ENCODE data around the gene AKAP6. TPM values are rescaled to one million over a fixed set of nuclear protein-coding genes. Genes with fewer than 3 reads are reported as not detected.

AKAP6 gene
- total and polyA plus RNA-seq, 4 donors: 0.42 to 3.2 (median 1.7) TPM

DNA sequence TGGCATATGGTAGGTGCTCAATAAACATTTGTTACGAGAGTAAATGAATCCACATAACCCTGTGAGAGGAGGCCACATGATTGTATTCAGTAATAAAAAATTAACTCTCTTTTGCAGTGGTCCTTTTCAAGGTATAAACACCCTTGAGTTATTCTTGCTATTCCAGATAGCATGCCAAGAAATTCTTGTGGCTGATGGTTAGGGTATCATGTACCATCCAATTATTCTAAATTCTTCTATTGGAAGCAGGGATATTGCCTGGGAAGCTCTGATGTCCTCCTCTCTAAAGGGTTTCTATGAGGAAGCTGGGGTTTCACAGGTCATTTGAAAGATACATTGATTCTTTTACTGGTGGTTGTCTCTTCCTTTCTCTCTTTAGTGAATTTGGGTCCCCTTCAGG, 10.1 kb downstream of the AKAP6 start:
- WGBS: 92% methylated on average over 1 of the region's 1 CpG

More for the DNA sequence above, 10.1 kb downstream of the AKAP6 start:
- H3K36me3 ChIP-seq (ENCODE audit: control insufficient read depth in 4 of 4, insufficient read depth in 3 of 4, low read depth in 1 of 4, low read length in 3 of 4): no peaks in the 10 kb centered on the region
- H3K9ac ChIP-seq (ENCODE audit: low read depth in 1 of 2, low read length in 2 of 2): no peak overlapping the region
- no peaks in the 10 kb centered on the region for H3K27me3 ChIP-seq (ENCODE audit: control insufficient read depth in 4 of 4, insufficient read depth in 4 of 4, low read length in 3 of 4)
- H3K9me3 ChIP-seq (ENCODE audit: control insufficient read depth in 4 of 4, low read length in 3 of 4): no peaks in the 10 kb centered on the region
- no peak for DNase-seq (ENCODE audit: low spot score)
- no peak overlapping the region for H3K4me3 ChIP-seq (ENCODE audit: low read depth in 1 of 3, low read length in 3 of 3)
- no peaks in the 10 kb centered on the region for H3K4me1 ChIP-seq (ENCODE audit: control insufficient read depth in 4 of 4, insufficient read depth in 4 of 4, low read length in 3 of 4)
- TF ChIP-seq GABPA (IDR thresholded peaks at IDR 0.05 in 1 of 2, conservative IDR thresholded peaks at IDR 0.05 in 1 of 2): no peak
- TF ChIP-seq RAD21 (IDR thresholded peaks at IDR 0.05): no peak
- no peak for TF ChIP-seq RXRA (IDR thresholded peaks at IDR 0.05)
- TF ChIP-seq, protein P1, sequence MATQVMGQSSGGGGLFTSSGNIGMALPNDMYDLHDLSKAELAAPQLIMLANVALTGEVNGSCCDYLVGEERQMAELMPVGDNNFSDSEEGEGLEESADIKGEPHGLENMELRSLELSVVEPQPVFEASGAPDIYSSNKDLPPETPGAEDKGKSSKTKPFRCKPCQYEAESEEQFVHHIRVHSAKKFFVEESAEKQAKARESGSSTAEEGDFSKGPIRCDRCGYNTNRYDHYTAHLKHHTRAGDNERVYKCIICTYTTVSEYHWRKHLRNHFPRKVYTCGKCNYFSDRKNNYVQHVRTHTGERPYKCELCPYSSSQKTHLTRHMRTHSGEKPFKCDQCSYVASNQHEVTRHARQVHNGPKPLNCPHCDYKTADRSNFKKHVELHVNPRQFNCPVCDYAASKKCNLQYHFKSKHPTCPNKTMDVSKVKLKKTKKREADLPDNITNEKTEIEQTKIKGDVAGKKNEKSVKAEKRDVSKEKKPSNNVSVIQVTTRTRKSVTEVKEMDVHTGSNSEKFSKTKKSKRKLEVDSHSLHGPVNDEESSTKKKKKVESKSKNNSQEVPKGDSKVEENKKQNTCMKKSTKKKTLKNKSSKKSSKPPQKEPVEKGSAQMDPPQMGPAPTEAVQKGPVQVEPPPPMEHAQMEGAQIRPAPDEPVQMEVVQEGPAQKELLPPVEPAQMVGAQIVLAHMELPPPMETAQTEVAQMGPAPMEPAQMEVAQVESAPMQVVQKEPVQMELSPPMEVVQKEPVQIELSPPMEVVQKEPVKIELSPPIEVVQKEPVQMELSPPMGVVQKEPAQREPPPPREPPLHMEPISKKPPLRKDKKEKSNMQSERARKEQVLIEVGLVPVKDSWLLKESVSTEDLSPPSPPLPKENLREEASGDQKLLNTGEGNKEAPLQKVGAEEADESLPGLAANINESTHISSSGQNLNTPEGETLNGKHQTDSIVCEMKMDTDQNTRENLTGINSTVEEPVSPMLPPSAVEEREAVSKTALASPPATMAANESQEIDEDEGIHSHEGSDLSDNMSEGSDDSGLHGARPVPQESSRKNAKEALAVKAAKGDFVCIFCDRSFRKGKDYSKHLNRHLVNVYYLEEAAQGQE (IDR thresholded peaks at IDR 0.05): no peak
- TF ChIP-seq HNF4G (IDR thresholded peaks at IDR 0.05): no peak
- no peak for TF ChIP-seq HNF4A (conservative IDR thresholded peaks at IDR 0.05)
- no peak for TF ChIP-seq EGR1 (IDR thresholded peaks at IDR 0.05; ENCODE audit: low read depth in 2 of 2)
- no peak for TF ChIP-seq FOXA2 (IDR thresholded peaks at IDR 0.05)
- TF ChIP-seq, protein P2, sequence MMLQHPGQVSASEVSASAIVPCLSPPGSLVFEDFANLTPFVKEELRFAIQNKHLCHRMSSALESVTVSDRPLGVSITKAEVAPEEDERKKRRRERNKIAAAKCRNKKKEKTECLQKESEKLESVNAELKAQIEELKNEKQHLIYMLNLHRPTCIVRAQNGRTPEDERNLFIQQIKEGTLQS (IDR thresholded peaks at IDR 0.05): no peak
- TF ChIP-seq, protein P3, sequence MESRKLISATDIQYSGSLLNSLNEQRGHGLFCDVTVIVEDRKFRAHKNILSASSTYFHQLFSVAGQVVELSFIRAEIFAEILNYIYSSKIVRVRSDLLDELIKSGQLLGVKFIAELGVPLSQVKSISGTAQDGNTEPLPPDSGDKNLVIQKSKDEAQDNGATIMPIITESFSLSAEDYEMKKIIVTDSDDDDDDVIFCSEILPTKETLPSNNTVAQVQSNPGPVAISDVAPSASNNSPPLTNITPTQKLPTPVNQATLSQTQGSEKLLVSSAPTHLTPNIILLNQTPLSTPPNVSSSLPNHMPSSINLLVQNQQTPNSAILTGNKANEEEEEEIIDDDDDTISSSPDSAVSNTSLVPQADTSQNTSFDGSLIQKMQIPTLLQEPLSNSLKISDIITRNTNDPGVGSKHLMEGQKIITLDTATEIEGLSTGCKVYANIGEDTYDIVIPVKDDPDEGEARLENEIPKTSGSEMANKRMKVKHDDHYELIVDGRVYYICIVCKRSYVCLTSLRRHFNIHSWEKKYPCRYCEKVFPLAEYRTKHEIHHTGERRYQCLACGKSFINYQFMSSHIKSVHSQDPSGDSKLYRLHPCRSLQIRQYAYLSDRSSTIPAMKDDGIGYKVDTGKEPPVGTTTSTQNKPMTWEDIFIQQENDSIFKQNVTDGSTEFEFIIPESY (IDR thresholded peaks at IDR 0.05): no peak
- TF ChIP-seq TAF1 (conservative IDR thresholded peaks at IDR 0.05): no peak
- TF ChIP-seq, protein P4, sequence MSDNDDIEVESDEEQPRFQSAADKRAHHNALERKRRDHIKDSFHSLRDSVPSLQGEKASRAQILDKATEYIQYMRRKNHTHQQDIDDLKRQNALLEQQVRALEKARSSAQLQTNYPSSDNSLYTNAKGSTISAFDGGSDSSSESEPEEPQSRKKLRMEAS (IDR thresholded peaks at IDR 0.05): no peak
- no peak for TF ChIP-seq NR2F2 (IDR thresholded peaks at IDR 0.05)
- TF ChIP-seq, protein P5, sequence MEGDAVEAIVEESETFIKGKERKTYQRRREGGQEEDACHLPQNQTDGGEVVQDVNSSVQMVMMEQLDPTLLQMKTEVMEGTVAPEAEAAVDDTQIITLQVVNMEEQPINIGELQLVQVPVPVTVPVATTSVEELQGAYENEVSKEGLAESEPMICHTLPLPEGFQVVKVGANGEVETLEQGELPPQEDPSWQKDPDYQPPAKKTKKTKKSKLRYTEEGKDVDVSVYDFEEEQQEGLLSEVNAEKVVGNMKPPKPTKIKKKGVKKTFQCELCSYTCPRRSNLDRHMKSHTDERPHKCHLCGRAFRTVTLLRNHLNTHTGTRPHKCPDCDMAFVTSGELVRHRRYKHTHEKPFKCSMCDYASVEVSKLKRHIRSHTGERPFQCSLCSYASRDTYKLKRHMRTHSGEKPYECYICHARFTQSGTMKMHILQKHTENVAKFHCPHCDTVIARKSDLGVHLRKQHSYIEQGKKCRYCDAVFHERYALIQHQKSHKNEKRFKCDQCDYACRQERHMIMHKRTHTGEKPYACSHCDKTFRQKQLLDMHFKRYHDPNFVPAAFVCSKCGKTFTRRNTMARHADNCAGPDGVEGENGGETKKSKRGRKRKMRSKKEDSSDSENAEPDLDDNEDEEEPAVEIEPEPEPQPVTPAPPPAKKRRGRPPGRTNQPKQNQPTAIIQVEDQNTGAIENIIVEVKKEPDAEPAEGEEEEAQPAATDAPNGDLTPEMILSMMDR (IDR thresholded peaks at IDR 0.05; ENCODE audit: low read depth, low read length, missing input control): no peak
- TF ChIP-seq FOXA1 (IDR thresholded peaks at IDR 0.05): no peak
- TF ChIP-seq JUND (IDR thresholded peaks at IDR 0.05): no peak
- no peak for TF ChIP-seq SP1 (IDR thresholded peaks at IDR 0.05)
- no peak for TF ChIP-seq YY1 (IDR thresholded peaks at IDR 0.05)
- no peak overlapping the region for H3K27ac ChIP-seq (ENCODE audit: low read depth in 1 of 2, low read length in 2 of 2)
